ENCODE results near the gene MKNK1. TPM values are rescaled to one million over a fixed set of nuclear protein-coding genes. Genes with fewer than 3 reads are reported as not detected.

MKNK1 gene
- total RNA-seq, 1 donor from 2014 or later: 72.6 TPM

DNA sequence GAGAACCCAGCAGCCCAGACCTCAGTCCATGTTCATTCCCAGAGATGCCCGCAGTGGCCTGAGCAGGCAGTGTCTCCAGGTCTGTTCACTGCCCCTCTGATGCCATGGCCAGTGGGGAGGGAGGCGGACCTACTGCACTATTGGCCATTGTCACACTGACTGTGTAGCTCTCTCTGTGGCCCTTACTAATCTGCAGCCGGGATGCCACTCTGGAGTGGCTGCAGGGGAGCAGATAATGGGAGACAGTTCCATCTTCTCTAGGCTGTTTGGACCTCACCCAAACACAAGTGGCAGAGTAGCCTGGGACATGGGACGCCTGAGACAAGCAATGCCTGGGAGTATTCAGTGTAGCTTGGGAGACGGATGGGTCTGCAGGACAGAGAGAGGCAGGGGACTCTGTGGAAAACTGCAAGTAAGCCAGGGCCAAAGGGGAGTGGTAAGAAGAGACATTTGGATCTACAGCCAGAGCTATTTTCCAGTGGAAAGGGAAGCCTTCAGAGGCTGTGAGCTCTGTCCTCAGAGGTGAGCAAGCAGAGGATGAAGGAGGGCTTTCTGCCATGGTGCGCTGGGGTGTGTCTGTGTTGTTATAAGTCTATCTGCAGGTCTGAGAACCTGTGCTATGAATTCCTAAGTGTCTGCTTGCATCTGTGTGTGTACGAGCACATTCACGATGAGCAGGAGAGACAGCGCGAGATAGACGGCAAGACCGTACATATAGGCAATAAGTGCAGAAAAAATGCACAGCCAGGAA, 87.7 kb downstream of the MKNK1 start:
- DNase-seq (ENCODE audit: low spot score) (no peak), ATAC-seq (no peak)

DNA sequence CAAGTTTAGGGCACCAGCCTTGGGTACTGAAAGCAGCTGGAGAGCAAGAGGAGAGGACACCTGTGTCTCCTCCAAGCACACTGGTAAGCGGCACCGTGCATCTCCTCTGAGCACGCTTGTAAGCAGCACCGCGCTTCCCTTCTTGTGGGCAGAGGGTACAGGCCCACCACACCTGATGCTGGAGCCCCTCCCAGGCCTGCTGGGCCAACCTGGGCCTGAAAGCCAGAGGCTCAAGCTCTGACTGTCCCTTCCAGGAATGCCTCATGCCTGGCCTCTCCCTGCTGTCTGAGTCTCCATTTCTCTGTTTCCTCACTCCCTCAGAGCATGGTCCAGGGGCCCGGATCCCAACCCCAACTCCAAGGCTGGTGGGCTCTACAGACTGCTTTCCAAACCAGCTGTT, 88.5 kb downstream of the MKNK1 start:
- intact Hi-C loops (cut with DNase I): no loop called here
- ATAC-seq (no peak), DNase-seq (ENCODE audit: low spot score) (no peak)

More for the DNA sequence above, 87.7 kb downstream of the MKNK1 start:
- intact Hi-C loops (cut with DNase I): no loop called here

DNA sequence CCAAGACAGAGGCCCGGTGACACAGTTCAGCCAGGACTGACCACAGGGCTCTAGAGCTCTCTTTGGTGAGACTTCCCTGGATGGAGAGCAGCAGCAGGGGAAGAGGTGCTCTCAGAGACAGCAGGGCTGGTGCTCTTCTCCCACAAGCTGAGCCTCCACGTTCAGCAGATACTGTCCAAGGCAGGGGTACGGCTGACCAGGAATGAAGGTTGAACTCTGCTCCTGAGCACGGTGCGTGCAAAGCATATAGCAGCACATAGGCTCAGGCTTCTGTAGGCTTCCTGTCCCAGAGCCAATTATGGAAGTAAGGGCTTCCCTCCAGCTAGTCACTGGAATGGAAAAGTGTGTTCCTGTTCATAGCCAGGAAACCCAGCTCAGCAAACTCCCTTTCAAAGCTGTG, 90.5 kb downstream of the MKNK1 start:
- intact Hi-C loops (cut with DNase I): no loop called here
- ATAC-seq (no peak), DNase-seq (ENCODE audit: low spot score) (no peak)

DNA sequence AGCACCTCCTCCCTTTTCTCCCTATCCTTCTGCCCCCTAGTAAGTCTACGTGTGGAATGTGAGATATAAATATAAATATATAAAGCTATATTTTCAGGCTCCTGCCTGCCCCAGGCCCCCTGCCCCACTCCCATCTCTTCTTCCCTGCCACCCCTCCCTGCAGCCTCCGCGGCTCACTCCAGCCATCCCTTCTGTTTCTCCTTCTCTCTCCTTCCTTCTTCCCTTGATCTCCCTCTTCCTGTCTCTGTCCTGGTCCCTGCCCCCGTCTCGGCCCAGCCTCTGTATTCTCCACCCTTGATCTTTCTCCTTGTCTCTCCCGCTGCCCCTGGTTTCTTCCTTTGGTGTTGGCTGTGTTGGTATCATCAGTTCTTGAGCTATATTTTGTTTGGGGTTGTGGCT, 91.3 kb downstream of the MKNK1 start:
- ATAC-seq: no peak
- DNase-seq (ENCODE audit: low spot score): no peak
- intact Hi-C loops (cut with DNase I): no loop called here

DNA sequence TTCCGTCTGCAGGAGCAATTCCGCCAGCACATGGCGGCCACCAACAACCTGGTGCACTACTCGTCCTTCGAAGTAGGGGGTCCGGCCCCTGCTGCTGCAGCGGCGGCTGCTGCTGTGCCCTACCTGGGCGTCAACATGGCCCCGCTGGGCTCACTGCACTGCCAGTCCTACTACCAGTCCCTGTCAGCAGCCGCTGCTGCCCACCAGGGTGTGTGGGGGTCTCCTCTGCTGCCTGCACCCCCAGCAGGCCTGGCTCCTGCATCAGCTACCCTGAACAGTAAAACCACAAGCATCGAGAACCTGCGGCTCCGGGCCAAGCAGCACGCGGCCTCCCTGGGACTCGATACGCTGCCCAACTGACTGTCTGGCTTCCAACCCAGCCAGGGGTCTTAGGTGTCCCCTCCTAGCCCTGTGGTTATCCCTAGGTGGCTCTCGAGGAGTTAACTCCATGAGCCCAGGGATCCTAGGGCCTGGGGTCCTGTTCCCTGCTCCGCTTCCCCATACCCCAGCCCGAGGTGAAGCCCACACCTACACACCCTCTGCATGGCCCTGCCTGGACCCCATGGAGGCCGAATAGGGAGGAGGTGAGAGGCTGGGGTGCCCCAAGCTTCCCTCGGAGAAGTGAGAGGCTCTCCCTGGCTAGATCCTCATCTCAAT, 91.8 kb downstream of the MKNK1 start:
- intact Hi-C loops (cut with DNase I): no loop called here
- ATAC-seq: no peak
- DNase-seq (ENCODE audit: low spot score): no peak

DNA sequence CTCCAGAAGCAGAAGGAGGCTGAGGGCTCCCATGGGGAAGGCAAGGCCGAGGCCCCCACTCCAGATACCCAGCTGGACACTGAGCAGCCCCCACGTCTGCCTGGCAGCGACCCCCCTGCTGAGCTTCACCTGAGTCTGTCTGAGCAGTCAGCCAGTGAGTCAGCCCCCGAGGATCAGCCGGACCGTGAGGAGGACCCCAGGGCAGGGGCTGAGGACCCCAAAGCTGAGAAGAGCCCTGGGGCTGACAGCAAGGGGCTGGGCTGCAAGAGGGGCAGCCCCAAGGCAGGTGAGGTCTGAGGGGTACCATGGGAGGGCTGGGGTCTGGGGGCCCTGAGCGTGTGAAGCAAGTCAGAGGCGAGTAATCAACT, 93.1 kb downstream of the MKNK1 start:
- intact Hi-C loops (cut with DNase I): no loop called here
- DNase-seq (ENCODE audit: low spot score): no peak
- no peak for ATAC-seq

DNA sequence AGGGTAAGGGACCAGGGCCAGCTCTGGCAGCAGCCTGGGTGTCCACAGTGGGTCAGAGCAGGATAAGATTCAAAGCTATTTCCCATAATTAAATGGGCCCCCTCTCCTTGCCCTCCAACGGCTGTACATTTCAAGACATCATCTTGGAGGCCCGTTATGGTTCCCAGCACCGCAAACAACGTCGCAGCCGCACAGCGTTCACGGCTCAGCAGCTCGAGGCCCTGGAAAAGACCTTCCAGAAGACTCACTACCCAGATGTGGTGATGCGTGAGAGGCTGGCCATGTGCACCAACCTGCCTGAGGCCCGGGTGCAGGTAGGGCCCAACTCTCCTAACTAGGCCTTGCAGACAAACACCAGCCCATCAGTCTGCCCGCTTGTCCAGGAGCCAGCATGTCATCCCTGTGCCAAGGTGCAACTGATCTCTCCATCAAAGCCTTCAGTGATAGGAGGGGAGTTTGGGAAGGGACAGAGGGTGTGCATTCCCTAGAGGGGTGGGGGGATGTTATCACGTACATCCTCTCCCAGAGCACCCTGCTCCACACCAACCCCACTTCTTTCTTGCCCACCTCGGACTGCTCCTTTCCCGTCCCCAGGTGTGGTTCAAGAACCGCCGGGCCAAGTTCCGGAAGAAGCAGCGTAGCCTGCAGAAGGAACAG, 93.6 kb downstream of the MKNK1 start:
- intact Hi-C loops (cut with DNase I): no loop called here
- DNase-seq (ENCODE audit: low spot score) (no peak), ATAC-seq (no peak)

DNA sequence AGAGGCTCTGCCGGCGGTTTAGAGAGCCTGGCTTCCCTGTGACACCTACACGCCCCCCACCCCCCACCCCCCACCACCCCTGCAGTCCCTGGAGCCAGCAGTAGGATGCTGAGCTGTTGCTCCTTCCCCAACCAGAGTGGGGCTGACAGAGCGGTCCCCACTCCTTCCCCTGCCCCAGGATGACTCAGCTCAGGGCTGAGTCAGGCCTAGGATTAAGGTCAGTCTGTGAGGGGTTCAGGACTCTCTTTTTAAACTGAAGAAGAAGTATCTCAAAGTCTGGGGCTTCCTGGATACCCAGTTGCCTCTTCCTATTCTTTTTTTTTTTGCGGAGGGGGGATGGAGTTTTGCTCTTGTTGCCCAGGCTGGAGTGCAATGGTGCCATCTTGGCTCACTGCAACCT, 95.3 kb downstream of the MKNK1 start:
- intact Hi-C loops (cut with DNase I): no loop called here
- DNase-seq (ENCODE audit: low spot score) (no peak), ATAC-seq (no peak)

Other genes with a start within 250 kb of the MKNK1 start
- 34.4 TPM for gene FAAH, start 210.0 kb downstream of the MKNK1 start, total RNA-seq
- 0.13 TPM for gene DMBX1, start 114.4 kb downstream of the MKNK1 start, total RNA-seq
- not detected for gene KNCN, start 52.6 kb downstream of the MKNK1 start, total RNA-seq
- gene MOB3C, start 12.5 kb upstream of the MKNK1 start, total RNA-seq: 25.8 TPM
- gene ATPAF1, start 64.1 kb upstream of the MKNK1 start, total RNA-seq: 24.0 TPM
- gene TEX38, start 67.6 kb upstream of the MKNK1 start, total RNA-seq: not detected
- gene EFCAB14, start 114.8 kb upstream of the MKNK1 start, total RNA-seq: 109 TPM
- 20.9 TPM for gene CYP4B1, start 194.8 kb upstream of the MKNK1 start, total RNA-seq